HEK293 (cell line): ENCODE data around the gene CRX.

Experiments
- CTCF ChIA-PET: fragments of 350-600 bp; formaldehyde crosslinking; extraction: SDS; loops from one replicate; lab custom pipeline; 2021; ENCODE audit warnings: antibody characterized with exemption; lab: Yijun Ruan, JAX
- POLR2A ChIA-PET: fragments of 300-600 bp; formaldehyde crosslinking; extraction: SDS; loops from one replicate; lab custom pipeline; 2020; ENCODE audit warnings: antibody characterized with exemption, inconsistent platforms; lab: Yijun Ruan, JAX
- H3K27ac ChIP-seq: fragments of 200-500 bp; sonication (Bioruptor generic); 2 replicates; pipeline ENCODE4 v1.5.1; 2014; ENCODE audit warnings: low read depth, low read length, control low read depth, inconsistent platforms; ENCODE audit errors: extremely low read depth
- H3K36me3 ChIP-seq, 2 experiments: fragments of 200-500 bp in 1 of 2; sonication (Bioruptor generic) in 1 of 2; 1 replicate in 1 of 2; 2 replicates in 1 of 2; pipeline ENCODE4 v1.5.1; 2014 to 2017; ENCODE audit warnings: inconsistent platforms in 2 of 2, low read length in 2 of 2; ENCODE audit not compliant: control insufficient read depth in 2 of 2, insufficient read depth in 1 of 2
- H3K4me1 ChIP-seq: fragments of 200-500 bp; sonication (Bioruptor generic); 2 replicates; pipeline ENCODE4 v1.5.1; 2014; ENCODE audit warnings: mild to moderate bottlenecking, low read length, inconsistent platforms; ENCODE audit not compliant: control insufficient read depth, insufficient read depth
- H3K4me3 ChIP-seq: 2 replicates; pipeline ENCODE4 v1.5.1; 2011; ENCODE audit warnings: low read depth, mild to moderate bottlenecking, control low read depth, low read length, moderate library complexity
- H3K9me3 ChIP-seq: fragments of 200-500 bp; sonication (Bioruptor generic); 2 replicates; pipeline ENCODE4 v1.5.1; 2014; ENCODE audit warnings: low read depth, low read length, inconsistent platforms; ENCODE audit not compliant: control insufficient read depth, insufficient read depth
- BCL11B ChIP-seq: fragments of 450-650 bp; formaldehyde crosslinking; IDR thresholded peaks from 2 replicates; pipeline ENCODE4 v1.5.1; 2016; ENCODE audit warnings: low read depth, missing biosample characterization, missing genetic modification characterization
- OVOL3 ChIP-seq: fragments of 450-650 bp; formaldehyde crosslinking; IDR thresholded peaks from 2 replicates; pipeline ENCODE4 v1.5.1; 2016; ENCODE audit warnings: missing biosample characterization, missing genetic modification characterization
- SETDB1 ChIP-seq: IDR thresholded peaks from one replicate; pipeline ENCODE4 v1.6.1; 2017; ENCODE audit warnings: mild to moderate bottlenecking, low read length, moderate library complexity, mixed read lengths; ENCODE audit not compliant: insufficient read length
- TRIM28 ChIP-seq: IDR thresholded peaks from 2 replicates; pipeline ENCODE4 v1.6.1; 2011; ENCODE audit warnings: low read length, control low read depth, borderline replicate concordance
- YY1 ChIP-seq: fragments of 450-650 bp; formaldehyde crosslinking; IDR thresholded peaks from 2 replicates; pipeline ENCODE4 v1.5.1; 2018; ENCODE audit warnings: missing biosample characterization, missing genetic modification characterization
- ZBTB48 ChIP-seq: fragments of 450-650 bp; formaldehyde crosslinking; IDR thresholded peaks from 2 replicates; pipeline ENCODE4 v1.5.1; 2016; ENCODE audit warnings: missing biosample characterization, missing genetic modification characterization
- ZFP3 ChIP-seq: fragments of 450-650 bp; formaldehyde crosslinking; IDR thresholded peaks from 2 replicates; pipeline ENCODE4 v1.5.1; 2016; ENCODE audit warnings: low read depth, missing biosample characterization, missing genetic modification characterization
- ZNF112 ChIP-seq: fragments of 450-650 bp; formaldehyde crosslinking; IDR thresholded peaks from 2 replicates; pipeline ENCODE4 v1.5.0; 2017; ENCODE audit warnings: missing biosample characterization, missing genetic modification characterization
- ZNF146 ChIP-seq: fragments of 450-650 bp; formaldehyde crosslinking; IDR thresholded peaks from 2 replicates; pipeline ENCODE4 v1.5.1; 2016; ENCODE audit warnings: missing biosample characterization, missing genetic modification characterization
- ZNF184 ChIP-seq: fragments of 450-650 bp; IDR thresholded peaks from 2 replicates; pipeline ENCODE4 v1.5.1; 2018; ENCODE audit warnings: missing biosample characterization, mild to moderate bottlenecking, missing genetic modification characterization
- ZNF24 ChIP-seq: fragments of 450-650 bp; formaldehyde crosslinking; IDR thresholded peaks from 2 replicates; pipeline ENCODE4 v1.5.1; 2016; ENCODE audit warnings: missing biosample characterization, missing genetic modification characterization
- ZNF350 ChIP-seq: fragments of 450-650 bp; formaldehyde crosslinking; IDR thresholded peaks from 2 replicates; pipeline ENCODE4 v1.5.0; 2017; ENCODE audit warnings: missing biosample characterization, mild to moderate bottlenecking, missing genetic modification characterization
- ZNF394 ChIP-seq: fragments of 450-650 bp; formaldehyde crosslinking; IDR thresholded peaks from 2 replicates; pipeline ENCODE4 v1.5.1; 2016; ENCODE audit warnings: missing biosample characterization, missing genetic modification characterization, mild to moderate bottlenecking, moderate library complexity, borderline replicate concordance
- ZNF426 ChIP-seq: fragments of 450-650 bp; formaldehyde crosslinking; IDR thresholded peaks from 2 replicates; pipeline ENCODE4 v1.5.1; 2017; ENCODE audit warnings: missing biosample characterization, missing genetic modification characterization, mild to moderate bottlenecking, inconsistent platforms, moderate library complexity
- ZNF548 ChIP-seq: fragments of 450-650 bp; formaldehyde crosslinking; IDR thresholded peaks from 2 replicates; pipeline ENCODE4 v1.5.1; 2016; ENCODE audit warnings: missing biosample characterization, missing genetic modification characterization
- ZNF677 ChIP-seq: fragments of 450-650 bp; IDR thresholded peaks from 2 replicates; pipeline ENCODE4 v1.5.0; 2018; ENCODE audit warnings: missing biosample characterization, mild to moderate bottlenecking, missing genetic modification characterization, moderate library complexity
- TF ChIP-seq, protein P1 (sequence below): fragments of 450-650 bp; formaldehyde crosslinking; IDR thresholded peaks from 2 replicates; pipeline ENCODE4 v1.5.1; 2016; ENCODE audit warnings: missing biosample characterization, missing genetic modification characterization
- TF ChIP-seq, protein P2 (sequence below): fragments of 450-650 bp; IDR thresholded peaks from 2 replicates; pipeline ENCODE4 v1.5.1; 2018; ENCODE audit warnings: missing biosample characterization, missing genetic modification characterization
- TF ChIP-seq, protein P3 (sequence below): fragments of 450-650 bp; formaldehyde crosslinking; optimal IDR thresholded peaks from 2 replicates; pipeline ENCODE3; 2016; ENCODE audit warnings: missing biosample characterization, mild to moderate bottlenecking, missing genetic modification characterization

The CRX gene

DNA sequence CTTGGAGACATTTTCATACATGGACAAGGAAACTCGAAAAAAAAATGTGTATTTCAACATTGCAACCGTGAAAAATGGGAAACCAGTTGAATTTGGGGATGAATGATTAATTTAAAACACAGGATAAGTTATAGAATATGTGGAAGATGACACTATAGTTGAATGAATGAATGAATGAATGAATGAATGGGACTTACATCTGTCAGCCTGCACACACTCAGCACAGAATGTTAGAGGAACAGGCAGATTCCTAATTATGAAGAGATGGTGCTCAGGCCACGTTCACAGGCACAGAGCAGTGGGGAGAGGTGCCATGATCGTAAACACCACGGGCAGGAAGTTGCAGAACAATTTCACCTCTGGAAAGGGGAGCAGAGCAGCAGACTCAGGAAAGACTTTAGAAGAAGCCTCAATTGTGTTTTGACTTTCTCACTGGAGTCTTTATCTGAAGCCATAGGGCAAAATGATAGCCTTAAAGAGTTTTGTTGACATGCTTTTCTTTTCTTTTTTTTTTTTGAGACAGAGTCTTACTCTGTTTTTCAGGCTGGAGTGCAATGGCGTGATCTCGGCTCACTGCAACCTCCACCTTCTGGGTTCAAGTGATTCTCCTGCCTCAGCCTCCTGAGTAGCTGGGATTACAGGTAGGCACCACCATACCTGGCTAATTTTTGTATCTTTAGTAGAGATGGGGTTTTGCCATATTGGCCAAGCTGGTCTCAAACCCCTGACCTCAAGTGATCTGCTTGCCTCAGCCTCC lies 69.3 kb downstream of the CRX start:
- TF ChIP-seq ZNF24 (tag by site-specific recombination): 0 out of 2 replicates have a peak, but pooled peaks have one; percentile 46
- no peak for TF ChIP-seq ZNF184 (tag by site-specific recombination)
- H3K4me3 ChIP-seq: no peak overlapping the region
- H3K9me3 ChIP-seq: no peaks in the 10 kb centered on the region
- CTCF ChIA-PET: interaction anchor here (1.6 to 2.4 kb wide), 2 partner anchors 22 to 27 kb away, joined by 4 to 10 read pairs; no protein-coding TSS in a partner anchor
- POLR2A ChIA-PET: no interaction called here
- H3K36me3 ChIP-seq: no peaks in the 10 kb centered on the region
- peaks cover 8% of the 10 kb centered on the region for H3K4me1 ChIP-seq
- H3K27ac ChIP-seq: peak overlapping the region; percentile 1; the same call in 1 of the 2 replicates

DNA sequence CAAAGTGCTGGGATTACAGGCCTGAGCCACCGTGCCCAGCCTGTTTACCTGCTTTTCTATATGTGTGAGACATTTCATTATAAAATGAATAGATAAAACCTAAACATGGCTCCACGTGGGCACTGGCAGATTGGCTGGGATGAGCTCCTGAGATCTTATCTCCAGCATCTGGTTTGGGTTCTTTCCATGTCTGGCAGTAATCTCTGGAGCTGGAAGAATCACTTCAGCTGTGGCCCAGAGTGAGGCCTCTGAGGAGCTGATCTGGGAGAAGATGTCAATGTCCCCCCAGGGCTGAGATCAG lies 69.8 kb downstream of the CRX start:
- ChIA-PET CTCF (interaction anchor here (0.9 to 2.4 kb wide), 3 partner anchors 22 to 543 kb away, joined by 4 to 10 read pairs (median 7); partner anchors contain the start of gene DHX34), POLR2A (interaction anchor here (0.6 kb wide), 1 partner anchor 348 kb away, joined by 5 read pairs; no protein-coding TSS in a partner anchor)
- Histone ChIP-seq H3K9me3 (no peaks in the 10 kb centered on the region), H3K4me1 (peaks cover 3% of the 10 kb centered on the region), H3K27ac (peak overlapping the region; percentile 1; the same call in 1 of the 2 replicates), H3K36me3 (no peaks in the 10 kb centered on the region), H3K4me3 (no peak overlapping the region)
- TF ChIP-seq ZNF146 (tag by site-specific recombination): no peak
- TF ChIP-seq, protein P1, sequence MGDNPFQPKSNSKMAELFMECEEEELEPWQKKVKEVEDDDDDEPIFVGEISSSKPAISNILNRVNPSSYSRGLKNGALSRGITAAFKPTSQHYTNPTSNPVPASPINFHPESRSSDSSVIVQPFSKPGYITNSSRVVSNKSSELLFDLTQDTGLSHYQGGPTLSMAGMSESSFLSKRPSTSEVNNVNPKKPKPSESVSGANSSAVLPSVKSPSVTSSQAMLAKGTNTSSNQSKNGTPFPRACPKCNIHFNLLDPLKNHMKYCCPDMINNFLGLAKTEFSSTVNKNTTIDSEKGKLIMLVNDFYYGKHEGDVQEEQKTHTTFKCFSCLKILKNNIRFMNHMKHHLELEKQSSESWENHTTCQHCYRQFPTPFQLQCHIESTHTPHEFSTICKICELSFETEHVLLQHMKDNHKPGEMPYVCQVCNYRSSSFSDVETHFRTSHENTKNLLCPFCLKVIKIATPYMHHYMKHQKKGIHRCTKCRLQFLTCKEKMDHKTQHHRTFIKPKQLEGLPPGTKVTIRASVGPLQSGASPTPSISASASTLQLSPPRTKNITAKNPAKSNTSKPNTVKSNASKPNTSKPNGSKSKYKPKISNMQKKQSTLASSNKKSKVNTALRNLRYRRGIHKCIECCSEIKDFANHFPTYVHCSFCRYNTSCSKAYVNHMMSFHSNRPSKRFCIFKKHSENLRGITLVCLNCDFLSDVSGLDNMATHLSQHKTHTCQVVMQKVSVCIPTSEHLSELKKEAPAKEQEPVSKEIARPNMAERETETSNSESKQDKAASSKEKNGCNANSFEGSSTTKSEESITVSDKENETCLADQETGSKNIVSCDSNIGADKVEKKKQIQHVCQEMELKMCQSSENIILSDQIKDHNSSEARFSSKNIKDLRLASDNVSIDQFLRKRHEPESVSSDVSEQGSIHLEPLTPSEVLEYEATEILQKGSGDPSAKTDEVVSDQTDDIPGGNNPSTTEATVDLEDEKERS (tag by site-specific recombination): no peak
- no peak for TF ChIP-seq ZBTB48
- TF ChIP-seq TRIM28: no peak
- TF ChIP-seq, protein P2, sequence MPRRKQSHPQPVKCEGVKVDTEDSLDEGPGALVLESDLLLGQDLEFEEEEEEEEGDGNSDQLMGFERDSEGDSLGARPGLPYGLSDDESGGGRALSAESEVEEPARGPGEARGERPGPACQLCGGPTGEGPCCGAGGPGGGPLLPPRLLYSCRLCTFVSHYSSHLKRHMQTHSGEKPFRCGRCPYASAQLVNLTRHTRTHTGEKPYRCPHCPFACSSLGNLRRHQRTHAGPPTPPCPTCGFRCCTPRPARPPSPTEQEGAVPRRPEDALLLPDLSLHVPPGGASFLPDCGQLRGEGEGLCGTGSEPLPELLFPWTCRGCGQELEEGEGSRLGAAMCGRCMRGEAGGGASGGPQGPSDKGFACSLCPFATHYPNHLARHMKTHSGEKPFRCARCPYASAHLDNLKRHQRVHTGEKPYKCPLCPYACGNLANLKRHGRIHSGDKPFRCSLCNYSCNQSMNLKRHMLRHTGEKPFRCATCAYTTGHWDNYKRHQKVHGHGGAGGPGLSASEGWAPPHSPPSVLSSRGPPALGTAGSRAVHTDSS: no peak
- TF ChIP-seq BCL11B: no peak
- no peak for TF ChIP-seq ZNF677 (tag by site-specific recombination)
- TF ChIP-seq ZNF426 (tag by site-specific recombination): no peak
- TF ChIP-seq ZNF112: no peak
- no peak for TF ChIP-seq YY1 (tag by site-specific recombination)
- TF ChIP-seq ZNF394 (tag by site-specific recombination): no peak

DNA sequence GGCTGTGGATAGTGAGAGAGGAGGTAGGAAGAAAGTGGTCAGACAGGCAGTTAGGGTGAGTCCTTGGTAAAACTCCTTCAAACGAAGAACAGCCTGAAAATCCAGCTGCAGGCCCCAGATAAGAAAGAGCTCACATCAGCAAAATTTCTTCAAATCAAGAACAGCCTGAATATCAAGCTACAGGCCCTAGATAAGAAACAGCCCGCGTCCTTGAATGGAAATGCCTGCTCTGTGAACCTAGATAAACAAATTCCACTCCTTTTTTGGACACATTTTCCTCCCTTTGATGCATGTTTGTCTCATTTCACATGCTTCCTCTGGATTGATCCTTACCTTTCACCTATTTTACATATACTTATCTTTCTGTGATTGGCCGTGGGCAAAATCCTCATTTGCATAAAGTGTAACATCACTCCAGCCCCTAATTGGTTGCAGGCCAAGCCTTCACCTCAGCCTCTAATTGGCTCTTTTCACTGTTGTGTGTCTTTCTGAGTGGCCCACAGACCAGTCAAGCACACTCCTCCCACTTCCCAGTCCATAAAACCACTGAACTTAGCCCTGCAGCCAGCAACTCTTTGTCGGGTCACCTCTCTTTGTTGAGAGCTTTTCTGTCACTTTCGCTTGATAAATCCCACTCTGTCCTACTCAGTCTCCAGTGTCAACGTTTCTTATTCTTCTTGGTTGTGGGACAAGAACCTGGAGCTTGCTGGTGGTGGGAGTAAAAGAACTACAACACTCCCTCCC lies 70.4 kb downstream of the CRX start:
- Histone ChIP-seq H3K9me3 (no peaks in the 10 kb centered on the region), H3K36me3 (no peaks in the 10 kb centered on the region), H3K27ac (peak overlapping the region; percentile 1; the same call in 1 of the 2 replicates), H3K4me3 (no peak overlapping the region), H3K4me1 (no peaks in the 10 kb centered on the region)
- TF ChIP-seq, protein P3, sequence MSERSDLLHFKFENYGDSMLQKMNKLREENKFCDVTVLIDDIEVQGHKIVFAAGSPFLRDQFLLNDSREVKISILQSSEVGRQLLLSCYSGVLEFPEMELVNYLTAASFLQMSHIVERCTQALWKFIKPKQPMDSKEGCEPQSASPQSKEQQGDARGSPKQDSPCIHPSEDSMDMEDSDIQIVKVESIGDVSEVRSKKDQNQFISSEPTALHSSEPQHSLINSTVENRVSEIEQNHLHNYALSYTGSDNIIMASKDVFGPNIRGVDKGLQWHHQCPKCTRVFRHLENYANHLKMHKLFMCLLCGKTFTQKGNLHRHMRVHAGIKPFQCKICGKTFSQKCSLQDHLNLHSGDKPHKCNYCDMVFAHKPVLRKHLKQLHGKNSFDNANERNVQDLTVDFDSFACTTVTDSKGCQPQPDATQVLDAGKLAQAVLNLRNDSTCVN (tag by site-specific recombination): no peak
- 0 out of 2 replicates have a peak, but pooled peaks have one; percentile 31 for TF ChIP-seq ZNF350
- no peak for TF ChIP-seq OVOL3 (tag by site-specific recombination)
- peak; percentile 92 for TF ChIP-seq SETDB1
- no peak for TF ChIP-seq ZFP3
- peak; percentile 48; the same call in 1 of the 2 replicates for TF ChIP-seq ZNF548 (tag by site-specific recombination)
- ChIA-PET POLR2A (interaction anchor here (0.6 to 1.2 kb wide), 2 partner anchors 22 to 347 kb away, joined by 3 to 5 read pairs; no protein-coding TSS in a partner anchor), CTCF (interaction anchor here (0.7 to 2.4 kb wide), 5 partner anchors 23 to 543 kb away, joined by 3 to 10 read pairs (median 6); partner anchors contain the start of gene DHX34)
